ENCODE results near the gene D2HGDH. TPM values are rescaled to one million over a fixed set of nuclear protein-coding genes. Genes with fewer than 3 reads are reported as not detected.

The D2HGDH gene
- total and polyA plus RNA-seq, 2 of the 8 experiments (the other 6 are each of a cell fraction or from before 2014, with no cell fraction given) = 3.4 to 8.1 TPM

DNA sequence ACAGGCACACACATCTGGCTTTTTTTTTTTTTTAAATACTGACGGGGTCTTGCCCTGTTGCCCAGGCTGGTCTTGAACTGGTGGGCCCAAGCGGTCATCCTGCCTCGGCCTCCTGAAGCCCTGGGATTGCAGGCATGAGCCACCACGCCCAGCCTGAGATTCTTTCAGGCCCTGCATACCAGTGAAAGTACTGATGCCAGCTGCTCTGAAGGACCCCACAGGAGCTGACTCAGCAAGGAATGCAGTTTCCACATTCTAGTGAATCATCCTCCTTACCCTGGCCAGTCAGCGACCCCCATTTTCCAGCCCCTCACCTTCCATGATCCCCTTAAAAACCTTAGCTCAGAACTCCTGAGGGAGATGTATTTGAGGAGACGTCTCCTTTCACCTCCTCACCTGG is 42.0 kb upstream of the D2HGDH start:
- H2BK15ac ChIP-seq (ENCODE audit: low read length) = no peak overlapping the region
- H3K36me3 ChIP-seq (ENCODE audit: control insufficient read depth in 2 of 4, insufficient read depth in 4 of 4, low read length in 3 of 4) = peaks cover 6 to 24% (median 9%) of the 10 kb centered on the region in 4 experiments; a peak in 5 of 8 replicates
- H2BK12ac ChIP-seq (ENCODE audit: low read depth, low read length) = no peak overlapping the region
- no peak overlapping the region for H2AK5ac ChIP-seq (ENCODE audit: low read depth, low read length)
- no peak overlapping the region for H3K27ac ChIP-seq (ENCODE audit: low read depth, low read length)
- WGBS, 2 experiments (ENCODE audit: extremely low coverage in 1 of 2, insufficient coverage in 1 of 2, insufficient read length in 1 of 2, insufficient replicate concordance in 2 of 2, low coverage in 1 of 2, low lambda C conversion rate in 2 of 2, missing lambda C conversion rate in 1 of 2) = 91% methylated on average over 4 of the region's 6 CpGs; no CpG with 5 or more reads in 1 of the 2 experiments
- no peaks in the 10 kb centered on the region for H3K9me3 ChIP-seq (ENCODE audit: insufficient read depth in 2 of 2, low read depth in 1 of 2, low read length in 1 of 2)
- no peak overlapping the region for H2AFZ ChIP-seq (ENCODE audit: low read length)
- peaks cover 4% of the 10 kb centered on the region; the same call in 1 of the 2 replicates for H3K23me2 ChIP-seq (ENCODE audit: low read depth, low read length)
- no peak overlapping the region for H3K9ac ChIP-seq (replicated peaks in 1 of 4; ENCODE audit: extremely low read depth in 1 of 4, low read depth in 3 of 4, low read length in 3 of 4)
- H3K4ac ChIP-seq (replicated peaks; ENCODE audit: insufficient read length, low read depth, low read length) = no peak overlapping the region
- no peak for DNase-seq (ENCODE audit: low read depth in 1 of 2, low spot score in 2 of 2)
- H4K20me1 ChIP-seq (replicated peaks in 1 of 2; ENCODE audit: control insufficient read depth in 1 of 2, insufficient read depth in 2 of 2, low read length in 2 of 2) = peaks cover 0 to 4% of the 10 kb centered on the region in 2 experiments
- no peak overlapping the region for H4K8ac ChIP-seq (ENCODE audit: extremely low read depth, insufficient read depth, low read length)
- H3K56ac ChIP-seq (replicated peaks; ENCODE audit: insufficient read length, low read depth, low read length) = no peak overlapping the region
- no peak overlapping the region for H3K18ac ChIP-seq (ENCODE audit: extremely low read depth, low read length)
- no peak overlapping the region for H4K5ac ChIP-seq (ENCODE audit: insufficient read length, low read depth, low read length)
- CTCF ChIA-PET (ENCODE audit: partially characterized antibody) = interaction anchor here (0.9 kb wide), 1 partner anchor 44 kb away, joined by 3 read pairs; no protein-coding TSS in a partner anchor
- peaks cover 0 to 5% (median 0%) of the 10 kb centered on the region in 4 experiments; a peak in 1 of 7 replicates for H3K4me1 ChIP-seq (replicated peaks in 1 of 4; ENCODE audit: control insufficient read depth in 3 of 4, insufficient read depth in 4 of 4, low read length in 3 of 4)
- FAIRE-seq = no peak
- no peak overlapping the region for H3K14ac ChIP-seq (ENCODE audit: insufficient read length)
- peaks cover 0 to 8% of the 10 kb centered on the region in 2 experiments; a peak in 2 of 4 replicates for H3K79me2 ChIP-seq (ENCODE audit: control insufficient read depth in 1 of 2, insufficient read depth in 2 of 2, low read length in 2 of 2)
- no peak overlapping the region for H2BK120ac ChIP-seq (replicated peaks; ENCODE audit: low read depth, low read length)
- POLR2A ChIA-PET (ENCODE audit: partially characterized antibody) = interaction anchor here (0.7 to 20.2 kb wide), 3 partner anchors 7 to 23 kb away, joined by 3 to 265 read pairs (median 4); partner anchors contain the start of gene ING5
- no peak overlapping the region for H4K91ac ChIP-seq (replicated peaks; ENCODE audit: insufficient read length, low read length)
- no peak overlapping the region for H3K4me2 ChIP-seq (ENCODE audit: insufficient read depth in 1 of 2, low read depth in 2 of 2, low read length in 2 of 2)
- H3K79me1 ChIP-seq (ENCODE audit: low read depth, low read length) = peaks cover 3% of the 10 kb centered on the region; the same call in 1 of the 2 replicates
- H3K23ac ChIP-seq (ENCODE audit: insufficient read length) = no peak overlapping the region
- H2BK20ac ChIP-seq (ENCODE audit: low read length) = no peak overlapping the region
- H3K4me3 ChIP-seq (ENCODE audit: extremely low read depth in 1 of 4, insufficient read depth in 2 of 4, low read depth in 3 of 4, low read length in 4 of 4) = no peak overlapping the region
- H3K27me3 ChIP-seq (replicated peaks in 1 of 4; ENCODE audit: control insufficient read depth in 3 of 4, extremely low read depth in 1 of 4, insufficient read depth in 3 of 4, low read length in 3 of 4) = no peaks in the 10 kb centered on the region
- no peak overlapping the region for H2BK5ac ChIP-seq (ENCODE audit: low read depth, low read length)
- TF ChIP-seq JUN (IDR thresholded peaks at IDR 0.05; ENCODE audit: low read depth, low read length) (no peak), SAP30 (IDR thresholded peaks at IDR 0.05; ENCODE audit: insufficient read depth, insufficient replicate concordance, low read length) (no peak), CBX5 (IDR thresholded peaks at IDR 0.05; ENCODE audit: low read depth, low read length) (no peak), SIN3A (conservative IDR thresholded peaks at IDR 0.05 in 1 of 2, IDR thresholded peaks at IDR 0.05 in 1 of 2; ENCODE audit: low read depth in 1 of 2, low read length in 2 of 2) (no peak), MAFK (IDR thresholded peaks at IDR 0.05; ENCODE audit: low read depth, low read length) (no peak), SP2 (IDR thresholded peaks at IDR 0.05; ENCODE audit: low read length) (no peak), BCL11A (IDR thresholded peaks at IDR 0.05; ENCODE audit: low read depth in 2 of 2, low read length in 2 of 2) (no peak), NRF1 (IDR thresholded peaks at IDR 0.05; ENCODE audit: low read depth, low read length) (no peak), BRCA1 (IDR thresholded peaks at IDR 0.05; ENCODE audit: low read depth, low read length) (no peak)
- TF ChIP-seq, protein P1, sequence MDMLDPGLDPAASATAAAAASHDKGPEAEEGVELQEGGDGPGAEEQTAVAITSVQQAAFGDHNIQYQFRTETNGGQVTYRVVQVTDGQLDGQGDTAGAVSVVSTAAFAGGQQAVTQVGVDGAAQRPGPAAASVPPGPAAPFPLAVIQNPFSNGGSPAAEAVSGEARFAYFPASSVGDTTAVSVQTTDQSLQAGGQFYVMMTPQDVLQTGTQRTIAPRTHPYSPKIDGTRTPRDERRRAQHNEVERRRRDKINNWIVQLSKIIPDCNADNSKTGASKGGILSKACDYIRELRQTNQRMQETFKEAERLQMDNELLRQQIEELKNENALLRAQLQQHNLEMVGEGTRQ (IDR thresholded peaks at IDR 0.05; ENCODE audit: low read length) = no peak
- TF ChIP-seq, protein P2, sequence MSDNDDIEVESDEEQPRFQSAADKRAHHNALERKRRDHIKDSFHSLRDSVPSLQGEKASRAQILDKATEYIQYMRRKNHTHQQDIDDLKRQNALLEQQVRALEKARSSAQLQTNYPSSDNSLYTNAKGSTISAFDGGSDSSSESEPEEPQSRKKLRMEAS (IDR thresholded peaks at IDR 0.05) = no peak
